Kidney (tissue), 14 donors: Measurements from ENCODE around the gene CRABP2. TPM values are rescaled to one million over a fixed set of nuclear protein-coding genes. Genes with fewer than 3 reads are reported as not detected.

Experiments used
- DNase-seq, 5 donors: peaks; one replicate each; pipeline ENCODE4 v3.0.0-alpha.2; 2013 to 2020
- FAIRE-seq: peaks from 2 replicates; lab custom pipeline; 2012; peaks lifted over from hg19 to GRCh38; lab: Jason Lieb, UNC
- H3K27ac ChIP-seq, 2 donors: one replicate each; pipeline ENCODE4 v1.7.0; 2013; ENCODE audit warnings: low read depth in 2 of 2, low read length in 2 of 2, inconsistent platforms in 1 of 2
- H3K27me3 ChIP-seq: one replicate; pipeline ENCODE4 v1.7.1; 2013; ENCODE audit warnings: low read length, inconsistent platforms; ENCODE audit not compliant: control insufficient read depth, insufficient read depth
- H3K36me3 ChIP-seq, 3 donors: one replicate each; pipeline versions ENCODE4 v1.7.0 to v1.7.1; 2013; ENCODE audit warnings: low read length in 3 of 3, control low read depth in 1 of 3, inconsistent platforms in 1 of 3; ENCODE audit not compliant: insufficient read depth in 3 of 3, control insufficient read depth in 2 of 3
- H3K4me1 ChIP-seq, 3 donors: one replicate each; pipeline versions ENCODE4 v1.7.0 to v1.7.1; 2013; ENCODE audit warnings: low read length in 3 of 3, inconsistent platforms in 1 of 3, low read depth in 1 of 3; ENCODE audit not compliant: control insufficient read depth in 2 of 3, insufficient read depth in 2 of 3
- H3K4me3 ChIP-seq, 3 donors: one replicate each; pipeline versions ENCODE4 v1.7.0 to v1.8.1; 2013; ENCODE audit warnings: low read length in 3 of 3, control low read depth in 1 of 3, inconsistent platforms in 1 of 3
- H3K9ac ChIP-seq, 3 donors: one replicate each; pipeline versions ENCODE4 v1.7.0 to v1.7.1; 2013; ENCODE audit warnings: low read length in 3 of 3, control low read depth in 1 of 3, inconsistent platforms in 1 of 3
- H3K9me3 ChIP-seq, 3 donors: one replicate each; pipeline versions ENCODE4 v1.7.0 to v1.7.1; 2013; ENCODE audit warnings: low read length in 3 of 3, control low read depth in 1 of 3, inconsistent platforms in 1 of 3; ENCODE audit not compliant: control insufficient read depth in 2 of 3, insufficient read depth in 1 of 3
- CTCF ChIP-seq: IDR thresholded peaks from 3 replicates; pipeline ENCODE4 v1.5.1; 2012; ENCODE audit warnings: mild to moderate bottlenecking, moderate library complexity, borderline replicate concordance; ENCODE audit not compliant: insufficient read depth; ENCODE audit errors: extremely low read depth
- intact Hi-C: fragments of 100-400 bp; cut with DNase I; formaldehyde crosslinking; loops from one replicate; pipeline ENCODE4 v1.11.1; 2022
- polyA plus RNA-seq: library from polyadenylated mRNA; stranded (reverse); fragments of 350-450 nt; fragmentation: Illumina TruSeq; extraction: RNeasy Lipid Tissue Mini Kit (QIAGEN cat#74804); gene quantifications from one replicate; pipeline ENCODE4 v1.2.3, GENCODE V29; 2014; ENCODE audit warnings: low read depth, low replicate concordance; ENCODE audit not compliant: insufficient read depth
- total RNA-seq: library from RNA; stranded (reverse); fragmentation: NEBNext Ultra II Directional; extraction: Animal tissue kit (Norgen Biotek cat#: 25700); gene quantifications from one replicate; pipeline ENCODE4 v1.2.1, GENCODE V29; 2021
- donor health status: control.
- donor health status: control.
- donor health status: control.
- donor health status: control.
- donor health status: control.
- donor health status: DM: yes; HTN: yes; CAD: no.
- donor health status: Normal renal cell carcinoma (clear cell type).

The CRABP2 gene
- total and polyA plus RNA-seq, 2 donors from 2014 or later = 15.2 to 21.6 TPM

- intact Hi-C loops = no loop called here
- peaks cover 5 to 27% (median 25%) of the 10 kb centered on the region in 3 donors for H3K4me1 ChIP-seq
- no peaks in the 10 kb centered on the region for H3K9me3 ChIP-seq
- DNase-seq (no peak), FAIRE-seq (no peak)
- no peaks in the 10 kb centered on the region for H3K36me3 ChIP-seq
- no peaks in the 10 kb centered on the region for H3K27me3 ChIP-seq
- H3K9ac ChIP-seq = peak overlapping the region; percentile 53 to 93 (median 82)
- no peak for TF ChIP-seq CTCF
- no peak overlapping the region for H3K27ac ChIP-seq
- peak overlapping the region; percentile 68 to 97 (median 76) for H3K4me3 ChIP-seq
These were observed 47.6 kb upstream of the CRABP2 start for GRCh38 chr1:156752843-156753482.

- no peak for FAIRE-seq
- intact Hi-C loops = no loop called here
- H3K9me3 ChIP-seq = no peaks in the 10 kb centered on the region
- H3K36me3 ChIP-seq = no peaks in the 10 kb centered on the region
- peak; percentile 98 to 99 (median 99) for DNase-seq
- H3K27me3 ChIP-seq = no peaks in the 10 kb centered on the region
- peak overlapping the region; percentile 90 to 92 for H3K27ac ChIP-seq
- TF ChIP-seq CTCF = peak; percentile 19
- peak overlapping the region; percentile 53 to 93 (median 82) for H3K9ac ChIP-seq
- H3K4me3 ChIP-seq = peak overlapping the region; percentile 68 to 97 (median 76)
- peaks cover 5 to 34% (median 31%) of the 10 kb centered on the region in 3 donors for H3K4me1 ChIP-seq
These were observed 46.5 kb upstream of the CRABP2 start for GRCh38 chr1:156751757-156752481.

- Histone ChIP-seq H3K4me3 (peak within 1 kb of the TSS; percentile 84 to 97 (median 91)), H3K4me1 (peaks cover 5 to 35% (median 32%) of the 10 kb centered on the region in 3 donors), H3K9me3 (no peaks in the 10 kb centered on the region), H3K27me3 (no peaks in the 10 kb centered on the region), H3K27ac (peak within 1 kb of the TSS; percentile 92 to 93), H3K9ac (peak within 1 kb of the TSS; percentile 53 to 99 (median 82)), H3K36me3 (no peaks in the 10 kb centered on the region)
- FAIRE-seq = no peak
- no peak for DNase-seq
- intact Hi-C loops = no loop called here
- no peak for TF ChIP-seq CTCF
These were observed 46.0 kb upstream of the CRABP2 start, which contains the start of gene HDGF for GRCh38 chr1:156751451-156751756. Gene HDGF, minus strand, starts transcription at chr1:156751675. Its CDS starts 246 bp downstream, at chr1:156751429.
